CD4-positive, alpha-beta T cell treated with Interleukin-4 for 1 hour (primary cell): ENCODE results near the gene PODXL2.

Source experiments
- DNase-seq, 2 donors: peaks; one replicate each; pipeline ENCODE4 v3.0.0-alpha.2; 2020 to 2022

PODXL2 gene, protein sequence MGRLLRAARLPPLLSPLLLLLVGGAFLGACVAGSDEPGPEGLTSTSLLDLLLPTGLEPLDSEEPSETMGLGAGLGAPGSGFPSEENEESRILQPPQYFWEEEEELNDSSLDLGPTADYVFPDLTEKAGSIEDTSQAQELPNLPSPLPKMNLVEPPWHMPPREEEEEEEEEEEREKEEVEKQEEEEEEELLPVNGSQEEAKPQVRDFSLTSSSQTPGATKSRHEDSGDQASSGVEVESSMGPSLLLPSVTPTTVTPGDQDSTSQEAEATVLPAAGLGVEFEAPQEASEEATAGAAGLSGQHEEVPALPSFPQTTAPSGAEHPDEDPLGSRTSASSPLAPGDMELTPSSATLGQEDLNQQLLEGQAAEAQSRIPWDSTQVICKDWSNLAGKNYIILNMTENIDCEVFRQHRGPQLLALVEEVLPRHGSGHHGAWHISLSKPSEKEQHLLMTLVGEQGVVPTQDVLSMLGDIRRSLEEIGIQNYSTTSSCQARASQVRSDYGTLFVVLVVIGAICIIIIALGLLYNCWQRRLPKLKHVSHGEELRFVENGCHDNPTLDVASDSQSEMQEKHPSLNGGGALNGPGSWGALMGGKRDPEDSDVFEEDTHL

DNA sequence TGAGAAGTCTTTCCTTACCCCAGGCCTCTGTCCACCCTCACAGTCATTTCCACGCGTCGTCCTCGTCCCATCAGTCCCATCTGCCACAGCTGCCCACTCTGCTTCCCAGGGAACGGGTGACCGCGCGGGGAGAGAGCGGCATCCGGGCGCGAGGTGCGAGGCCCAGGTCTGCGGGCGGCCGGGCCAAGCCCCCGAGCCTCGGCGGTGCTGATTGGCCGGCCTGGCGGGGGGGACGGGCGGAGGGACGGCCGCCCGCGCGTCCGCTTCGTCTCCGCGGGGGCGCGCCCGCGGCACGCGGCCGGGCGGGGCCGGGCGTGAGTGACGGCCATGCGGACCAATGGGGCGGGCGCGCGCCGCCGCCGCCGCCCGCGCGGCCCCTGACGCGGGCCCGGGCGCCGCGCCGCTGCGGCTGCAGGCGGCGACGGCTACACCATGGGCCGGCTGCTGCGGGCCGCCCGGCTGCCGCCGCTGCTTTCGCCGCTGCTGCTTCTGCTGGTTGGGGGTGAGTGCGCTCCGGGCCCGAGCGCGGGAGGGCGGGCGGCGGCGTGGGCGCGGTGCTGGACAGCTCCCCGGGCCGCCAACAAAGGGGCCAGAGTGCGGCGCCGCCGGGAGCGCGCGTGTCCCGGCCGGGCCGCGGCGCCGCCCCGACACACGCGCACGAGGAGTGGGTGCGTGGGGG, at the start of gene PODXL2:
TSS of gene PODXL2 (plus strand) at position 398 of the 679 bp plus-strand sequence. CDS start at position 433, 35 bp downstream.
- peak; percentile 22 to 35 for DNase-seq

DNA sequence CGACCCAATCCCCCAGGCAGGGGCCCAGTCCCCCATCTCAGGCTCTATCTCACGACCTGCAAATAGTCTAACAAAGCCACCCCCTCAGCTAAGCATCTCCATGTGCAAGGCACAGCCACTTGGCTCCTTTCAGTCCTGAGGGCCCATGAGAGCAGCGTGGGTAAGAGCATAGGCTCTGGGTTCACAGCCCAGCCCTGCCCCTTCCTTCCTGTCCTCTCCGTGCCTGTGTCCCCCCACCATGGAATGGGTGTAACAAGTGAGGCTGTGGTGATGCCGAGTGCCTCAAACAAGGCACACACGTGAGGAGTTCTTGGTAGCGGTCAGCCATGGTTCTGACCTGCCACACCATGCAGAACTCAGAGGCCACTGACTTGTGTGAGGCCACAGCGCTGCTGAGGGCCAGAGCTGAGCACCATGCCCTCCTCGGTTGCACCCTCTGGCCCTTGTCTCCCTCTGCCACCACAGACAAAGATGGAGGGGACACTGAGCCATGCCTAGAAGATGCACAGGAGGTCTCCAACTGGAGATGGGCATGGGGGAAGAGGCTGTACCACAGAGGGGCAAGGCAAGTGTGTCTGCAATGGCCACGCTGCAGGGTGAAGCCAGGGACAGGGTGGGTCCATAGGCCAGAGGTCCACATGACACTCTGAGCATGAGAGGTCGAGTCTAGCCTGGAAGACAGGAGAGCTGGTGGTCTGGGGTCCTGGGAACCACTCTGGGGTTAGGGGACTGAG, 48.5 kb upstream of the PODXL2 start:
- DNase-seq, result no peak

DNA sequence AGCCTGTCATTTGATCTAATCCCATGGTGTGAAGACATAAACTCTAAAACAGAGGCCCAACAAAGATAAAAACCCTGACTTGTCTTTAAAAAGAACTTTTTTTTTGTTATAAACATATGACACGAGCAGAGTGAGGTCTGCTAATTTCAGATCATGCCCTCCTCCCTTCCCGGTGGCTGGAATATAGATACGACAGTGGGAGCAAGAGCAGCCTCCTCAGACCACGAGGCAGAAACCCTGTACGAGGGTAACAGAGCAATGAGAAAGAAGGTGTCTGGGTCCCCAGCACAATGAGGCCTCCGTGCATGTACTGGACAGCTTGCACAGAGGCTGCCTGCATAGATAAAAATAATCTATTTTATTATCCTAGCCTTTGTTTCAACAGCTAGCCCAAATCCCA, 44.3 kb upstream of the PODXL2 start:
- DNase-seq, result no peak

DNA sequence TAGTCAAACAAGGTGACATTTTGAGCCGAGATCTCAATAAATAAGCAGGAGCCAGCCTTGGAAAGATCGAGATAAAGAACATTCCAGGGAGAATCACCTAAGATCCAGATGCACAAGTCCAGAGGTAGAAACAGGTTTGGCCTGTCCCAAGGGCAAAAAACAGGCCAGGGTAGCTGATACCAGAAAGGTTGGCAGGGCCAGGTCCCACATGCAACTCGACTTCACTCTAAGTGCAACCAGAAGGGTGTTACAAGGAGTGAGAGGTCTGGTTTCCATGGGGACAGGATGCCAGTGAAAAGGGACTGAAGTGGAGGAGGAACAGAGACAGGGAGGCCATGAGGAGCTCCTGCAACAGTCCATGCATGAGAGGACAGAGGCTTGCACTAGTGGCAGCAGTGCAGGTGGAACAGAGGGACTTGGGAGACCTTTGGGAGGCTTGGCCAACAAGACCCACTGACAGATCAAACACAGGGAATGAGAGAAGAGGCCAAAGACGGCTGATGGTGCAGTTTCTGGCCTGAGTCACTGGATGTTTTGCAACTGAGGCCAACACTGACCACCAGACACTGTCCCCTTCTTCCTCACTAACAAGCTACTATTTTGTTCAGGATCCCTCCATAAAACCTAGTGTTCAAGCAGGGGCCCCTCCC, 43.7 kb upstream of the PODXL2 start:
- DNase-seq, result no peak

DNA sequence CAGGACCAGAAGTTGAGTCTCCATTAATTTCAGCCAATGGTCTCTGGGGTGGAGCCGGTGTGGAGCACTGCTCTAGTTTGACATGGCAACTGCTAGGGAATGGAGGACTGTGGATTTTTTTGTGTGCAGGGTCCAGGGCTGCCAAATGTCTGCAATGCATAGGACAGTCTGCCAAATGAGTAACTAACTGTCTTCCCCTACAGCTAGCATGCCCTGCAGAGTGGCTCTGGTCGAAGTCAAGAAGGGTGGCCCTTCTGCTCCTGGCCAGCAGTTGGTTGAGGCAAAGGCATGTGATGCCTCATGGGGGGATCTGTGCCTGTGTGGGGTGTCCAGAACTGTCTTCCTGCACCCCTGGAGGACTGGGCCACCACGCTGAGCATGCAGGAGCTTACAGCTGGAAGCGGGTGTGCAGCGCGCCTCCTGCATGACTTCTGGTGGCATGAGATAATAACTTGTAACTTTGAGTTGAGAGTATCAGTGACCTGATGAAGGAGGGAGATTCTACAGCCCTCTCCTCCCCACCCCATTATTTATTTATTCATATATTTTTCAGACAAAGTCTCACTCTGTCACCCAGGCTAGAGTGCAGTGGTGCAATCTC, 43.1 kb upstream of the PODXL2 start:
- DNase-seq, result no peak

DNA sequence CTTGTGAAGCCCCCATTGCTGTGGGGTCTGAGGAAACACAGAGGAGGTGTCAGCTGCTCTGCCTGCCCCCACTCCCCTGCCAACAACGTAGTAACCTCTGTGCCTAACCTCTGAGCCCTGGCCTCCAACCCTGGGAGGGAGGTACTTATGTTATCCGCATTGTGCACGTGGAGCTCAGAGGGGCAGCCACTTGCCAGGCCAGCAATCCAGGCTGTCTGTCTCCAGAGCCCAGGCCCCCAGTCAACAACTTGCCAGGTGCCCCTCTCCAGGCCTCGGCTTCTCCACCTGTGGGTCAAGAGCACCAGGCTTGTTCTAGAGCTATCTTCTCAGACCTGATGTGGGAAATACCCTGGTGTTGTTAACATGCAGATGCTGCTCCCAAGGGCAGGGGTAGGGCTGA, 41.1 kb upstream of the PODXL2 start:
- no peak for DNase-seq

DNA sequence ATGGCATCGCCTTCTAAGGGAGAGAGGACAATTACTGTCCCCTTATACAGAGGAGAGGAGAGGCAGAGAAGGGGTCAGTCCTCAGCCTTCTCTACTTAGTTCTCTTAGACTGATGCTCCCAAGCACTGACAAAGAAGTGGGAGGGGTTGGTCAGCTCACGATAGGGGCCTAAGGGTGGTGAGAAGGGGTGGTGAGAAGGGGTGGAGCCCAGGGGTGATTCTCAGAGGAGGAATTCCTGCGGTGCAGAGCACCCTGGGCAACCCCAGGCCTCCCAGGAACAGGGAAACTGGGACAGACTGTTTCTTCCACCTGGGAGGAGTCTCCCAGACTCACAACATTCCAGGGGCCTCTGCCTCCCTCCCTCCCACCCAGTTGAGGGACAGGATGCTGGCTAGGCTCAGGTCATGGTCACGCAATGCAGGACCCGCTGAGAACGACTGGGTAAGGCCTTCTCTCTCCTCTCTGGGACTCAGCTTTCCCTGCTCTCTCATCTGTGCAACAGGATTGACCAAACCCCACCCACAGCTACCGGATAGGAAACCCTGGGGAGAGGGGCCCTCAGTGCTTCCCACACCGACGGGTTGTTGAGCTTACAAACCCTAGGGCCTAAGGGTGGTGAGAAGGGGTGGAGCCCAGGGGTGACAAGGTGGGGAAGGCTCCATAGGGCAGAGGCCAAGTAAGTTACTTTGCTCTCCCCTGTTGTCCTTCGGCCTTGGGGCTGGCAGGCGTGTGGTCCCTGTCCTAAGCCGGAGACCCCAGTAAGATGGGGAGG, 40.0 kb upstream of the PODXL2 start:
- DNase-seq, result no peak

DNA sequence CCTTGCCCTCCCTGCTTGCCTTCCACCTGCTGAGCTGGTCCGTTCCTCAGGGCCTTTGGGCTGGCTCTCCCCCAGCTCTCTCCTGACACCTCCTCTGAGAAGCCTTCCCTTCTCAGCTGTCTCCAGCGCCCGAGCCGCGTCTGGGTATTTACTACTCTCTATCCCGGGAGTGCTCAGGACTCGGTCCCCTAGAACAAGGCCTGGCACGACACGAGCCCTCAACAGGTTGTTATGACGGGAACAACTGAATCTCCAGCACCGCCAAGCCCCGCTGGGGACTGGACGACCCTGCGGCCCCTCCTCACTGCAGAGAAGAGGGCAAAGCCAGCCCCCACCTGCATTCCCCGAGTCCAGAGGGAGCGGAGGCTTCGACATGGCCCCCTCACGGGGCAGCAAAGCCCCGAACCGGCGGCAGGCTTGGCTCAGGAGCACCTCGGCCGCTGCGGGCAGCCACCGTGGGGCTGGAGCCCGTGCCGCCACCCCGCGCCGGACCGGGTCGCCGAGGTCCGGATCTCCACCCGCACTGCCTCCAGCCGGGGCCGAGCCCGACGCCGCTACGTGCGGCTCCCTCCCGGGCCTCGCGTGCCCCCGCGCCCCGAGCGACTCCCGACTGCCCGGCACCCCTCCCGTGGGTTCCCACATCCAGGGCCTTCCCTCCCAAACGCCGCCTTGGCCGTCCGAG, 39.2 kb upstream of the PODXL2 start:
- no peak for DNase-seq

DNA sequence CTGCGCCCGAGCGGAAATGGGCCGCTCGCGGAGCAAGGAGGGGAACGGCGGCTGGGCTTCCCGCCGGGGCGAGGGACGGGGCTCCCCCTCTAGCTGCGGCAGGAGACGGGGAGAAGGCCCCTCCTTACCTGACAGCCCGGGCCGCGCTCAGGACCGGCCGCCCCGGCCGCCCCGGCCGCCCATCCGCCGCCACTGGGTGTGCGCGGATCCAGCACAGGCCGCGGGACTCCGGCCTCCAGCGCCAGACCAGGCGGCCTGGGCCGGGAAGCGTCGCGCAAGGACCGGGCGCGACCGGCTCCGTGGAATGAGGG, 38.7 kb upstream of the PODXL2 start:
- DNase-seq, result peak in 1 of 2 donors; percentile 38

DNA sequence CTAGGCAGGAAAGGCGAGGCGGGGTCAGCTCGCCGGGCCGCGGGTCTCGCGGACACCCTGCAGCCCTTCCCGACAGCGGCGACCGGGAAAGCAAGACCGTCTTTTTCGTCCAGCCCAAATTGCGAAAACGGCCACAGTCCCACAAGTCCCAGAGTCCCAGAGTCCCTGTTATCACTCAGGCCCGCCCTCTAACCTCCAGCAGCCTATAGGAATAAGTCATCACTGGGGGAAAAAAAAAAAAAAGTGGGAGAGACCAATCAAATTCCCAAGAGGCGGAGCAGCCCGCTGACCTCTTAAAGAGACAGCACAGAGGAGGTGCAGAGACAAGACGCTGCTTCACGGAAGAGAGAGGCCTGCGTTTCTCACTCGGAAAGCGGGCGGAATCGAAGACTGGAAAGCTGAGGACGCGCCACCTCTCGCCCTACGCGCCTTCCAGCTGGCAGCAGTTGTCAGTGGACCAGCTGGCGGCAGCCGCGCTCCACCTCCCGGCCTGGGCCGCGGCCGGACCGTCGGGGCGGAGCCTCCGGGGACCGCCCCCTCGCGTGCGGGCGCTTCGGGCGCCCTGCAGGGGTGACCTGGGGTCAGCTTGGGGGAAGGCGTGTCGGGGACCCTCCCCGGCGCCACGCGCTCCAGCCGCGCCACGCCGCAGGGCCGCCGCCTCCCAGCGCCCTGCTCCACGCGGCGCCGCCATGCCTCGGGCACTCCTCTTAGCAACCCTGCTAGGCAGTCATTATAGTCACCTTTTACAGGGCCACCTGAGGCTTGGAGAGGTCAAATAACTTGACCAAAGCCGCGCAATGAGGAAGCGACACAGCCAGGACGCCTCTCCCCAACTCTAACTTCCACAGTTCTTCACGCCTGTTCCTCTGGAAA, 38.2 kb upstream of the PODXL2 start, which contains the start of gene TPRA1:
TSS of gene TPRA1 (minus strand) at position 141 of the 873 bp plus-strand sequence. CDS start 10,587 bp downstream, outside the sequence.
- peak; percentile 90 to 91 for DNase-seq

DNA sequence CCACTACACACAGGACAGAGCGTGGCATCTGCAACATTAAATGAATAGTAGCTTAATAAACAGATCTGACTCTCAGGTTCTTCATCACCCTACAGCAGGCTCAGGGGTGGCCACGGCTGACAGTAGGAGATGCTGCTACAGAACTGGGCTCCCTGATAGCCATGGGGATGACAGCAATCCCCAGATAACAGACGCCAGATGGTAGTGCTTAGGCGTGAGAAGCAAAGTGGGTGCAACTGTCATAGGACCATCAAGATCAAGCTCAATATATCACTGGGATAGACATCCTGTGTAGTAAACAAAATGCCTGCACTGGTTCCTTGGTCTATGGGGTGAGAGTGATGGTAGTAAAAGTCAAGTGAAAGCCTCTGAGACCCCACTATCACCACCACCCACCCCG, 35.8 kb upstream of the PODXL2 start:
- no peak for DNase-seq

DNA sequence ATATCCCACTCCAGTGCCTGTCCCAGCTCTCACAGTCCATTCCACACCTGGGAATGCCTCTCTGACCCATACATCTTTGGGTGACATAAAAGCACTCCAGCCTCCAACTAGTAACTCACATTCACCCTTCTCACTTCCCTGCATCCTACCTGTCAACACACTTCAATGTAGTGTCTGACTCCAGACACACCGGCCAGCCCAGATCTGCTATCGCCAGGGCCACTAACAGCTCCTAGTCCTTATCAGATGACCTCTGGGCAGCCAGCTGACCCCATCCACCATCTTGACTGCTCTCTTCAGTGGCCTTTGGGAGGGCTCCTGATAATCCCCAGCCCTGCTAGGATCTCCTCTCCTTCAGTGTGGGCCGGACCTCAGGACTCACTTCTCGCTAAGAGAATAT, 33.7 kb upstream of the PODXL2 start:
- no peak for DNase-seq

DNA sequence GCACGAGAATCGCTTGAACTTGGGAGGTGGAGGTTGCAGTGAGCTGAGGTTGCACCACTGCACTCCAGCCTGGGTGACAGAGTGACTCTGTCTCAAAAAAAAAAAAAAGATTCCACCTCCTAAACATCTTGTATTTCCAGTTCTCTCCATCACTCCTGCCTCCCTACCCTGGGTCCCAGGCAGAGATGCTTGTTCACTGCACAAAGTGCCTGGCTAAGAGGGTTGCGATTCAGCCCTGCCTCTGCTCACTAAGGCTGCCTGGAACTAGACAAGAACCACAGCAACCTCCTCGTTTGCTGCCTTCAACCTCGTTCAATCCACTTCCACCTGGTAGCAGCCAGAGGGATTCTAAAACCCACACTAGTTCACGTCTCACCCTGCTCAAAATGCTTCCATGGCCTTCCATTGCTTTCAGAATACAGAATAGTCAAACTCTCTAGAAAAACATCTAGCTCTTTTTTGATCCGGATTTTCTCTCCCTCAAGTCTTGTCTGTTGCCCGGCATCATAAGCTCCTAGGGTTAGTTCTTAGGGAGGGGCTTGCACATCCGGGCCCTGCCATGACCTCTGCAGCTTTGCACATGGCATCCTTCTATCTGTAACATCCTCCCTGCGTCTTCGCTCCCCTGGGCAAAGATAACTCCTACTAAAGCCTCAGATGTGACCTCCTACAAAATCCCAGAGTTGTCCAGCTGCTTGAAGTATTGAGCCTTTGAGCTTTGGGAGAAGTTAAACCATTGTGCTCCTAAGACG, 31.8 kb upstream of the PODXL2 start:
- no peak for DNase-seq

DNA sequence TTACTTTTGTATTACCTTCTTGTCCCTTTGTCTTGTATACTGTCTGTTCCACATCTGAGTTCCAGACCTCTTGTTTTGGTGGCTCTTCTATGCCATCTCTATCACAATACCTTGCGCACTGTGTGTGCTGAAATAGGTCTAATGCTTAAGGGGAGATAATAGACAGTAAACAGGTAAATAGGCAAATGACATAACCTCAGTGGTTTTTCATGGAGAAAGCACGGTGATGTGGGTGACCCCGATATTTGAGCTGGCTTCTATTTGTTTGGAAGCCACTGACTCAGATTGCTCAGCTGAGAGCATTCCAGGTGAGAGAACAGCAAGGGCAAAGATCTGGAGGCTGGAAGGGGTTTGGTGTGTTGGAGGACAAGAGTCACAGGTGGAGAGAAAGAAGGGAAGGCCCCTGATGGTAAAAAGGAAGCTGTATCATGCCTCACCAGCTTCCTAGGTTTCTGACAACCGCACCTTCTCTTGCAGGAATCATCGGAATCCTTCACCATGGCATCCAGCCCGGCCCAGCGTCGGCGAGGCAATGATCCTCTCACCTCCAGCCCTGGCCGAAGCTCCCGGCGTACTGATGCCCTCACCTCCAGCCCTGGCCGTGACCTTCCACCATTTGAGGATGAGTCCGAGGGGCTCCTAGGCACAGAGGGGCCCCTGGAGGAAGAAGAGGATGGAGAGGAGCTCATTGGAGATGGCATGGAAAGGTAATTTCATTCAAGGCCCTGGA, 30.0 kb upstream of the PODXL2 start:
- DNase-seq, result no peak

DNA sequence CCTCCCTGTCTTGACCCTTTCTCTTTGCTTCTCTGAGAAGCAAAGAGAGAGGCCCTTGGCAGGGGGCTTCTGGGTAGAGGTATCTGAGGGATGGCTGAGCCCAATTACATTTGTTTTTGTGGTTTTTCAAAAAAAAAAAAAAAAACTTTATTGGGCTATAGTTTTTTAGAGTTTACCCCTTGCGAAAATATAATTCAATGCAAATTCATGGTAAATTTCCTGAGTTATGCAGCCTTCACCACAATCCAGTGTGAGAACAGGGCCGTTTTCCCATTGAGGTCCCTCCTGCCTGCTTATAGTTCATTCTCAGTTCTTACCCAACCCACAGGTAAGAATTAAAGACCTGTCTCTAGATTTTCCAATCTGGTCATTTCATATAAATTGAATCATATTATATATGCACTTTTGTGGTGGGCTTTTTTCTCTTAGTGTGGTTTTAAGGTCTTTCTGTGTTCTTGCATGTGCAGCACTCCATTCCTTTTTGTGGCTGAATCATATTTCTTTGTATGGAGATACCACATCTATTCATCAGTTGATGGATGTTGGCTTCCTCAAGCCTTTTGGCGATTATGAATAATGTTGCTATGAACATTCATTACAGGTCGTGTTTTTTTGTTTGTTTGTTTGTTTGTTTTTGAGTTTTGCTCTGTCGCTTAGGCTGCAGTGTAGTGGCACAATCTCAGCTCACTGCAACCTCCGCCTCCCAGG, 28.1 kb upstream of the PODXL2 start:
- no peak for DNase-seq

DNA sequence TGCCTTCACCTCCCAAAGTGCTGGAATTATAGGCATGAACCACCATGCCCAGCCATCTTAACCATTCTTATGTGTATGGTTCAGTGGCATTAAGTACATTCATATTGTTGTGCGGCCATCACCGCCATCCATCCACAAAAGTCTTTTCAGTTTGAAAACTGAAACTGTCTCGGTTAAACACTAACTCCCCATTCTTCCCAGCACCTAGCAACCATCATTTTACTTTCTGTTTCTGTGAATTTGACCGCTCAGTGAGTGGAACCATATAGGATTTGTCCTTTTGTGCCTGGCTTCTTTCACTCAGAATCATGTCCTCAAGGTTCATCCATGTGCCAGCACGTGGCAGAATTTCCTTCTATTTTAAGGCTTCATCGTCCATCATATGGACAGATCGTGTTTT, 24.9 kb upstream of the PODXL2 start:
- DNase-seq, result no peak

DNA sequence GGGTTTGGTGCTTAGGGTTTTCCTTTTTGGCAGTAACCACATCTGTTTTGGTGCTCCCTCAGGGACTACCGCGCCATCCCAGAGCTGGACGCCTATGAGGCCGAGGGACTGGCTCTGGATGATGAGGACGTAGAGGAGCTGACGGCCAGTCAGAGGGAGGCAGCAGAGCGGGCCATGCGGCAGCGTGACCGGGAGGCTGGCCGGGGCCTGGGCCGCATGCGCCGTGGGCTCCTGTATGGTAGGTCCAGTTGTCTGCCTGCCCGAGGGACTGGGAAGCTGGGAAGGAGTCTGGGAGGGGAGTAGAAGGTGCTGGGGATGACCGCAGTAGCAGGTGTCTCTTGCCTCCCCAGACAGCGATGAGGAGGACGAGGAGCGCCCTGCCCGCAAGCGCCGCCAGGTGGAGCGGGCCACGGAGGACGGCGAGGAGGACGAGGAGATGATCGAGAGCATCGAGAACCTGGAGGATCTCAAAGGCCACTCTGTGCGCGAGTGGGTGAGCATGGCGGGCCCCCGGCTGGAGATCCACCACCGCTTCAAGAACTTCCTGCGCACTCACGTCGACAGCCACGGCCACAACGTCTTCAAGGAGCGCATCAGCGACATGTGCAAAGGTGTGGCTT, 24.3 kb upstream of the PODXL2 start:
- DNase-seq, result no peak
